Measurements from ENCODE around the gene RBFOX2. TPM values are rescaled to one million over a fixed set of nuclear protein-coding genes. Genes with fewer than 3 reads are reported as not detected.
"Not testable (repeated sequence)": the region's sequence is repeated elsewhere in the genome, so short reads cannot be mapped to it uniquely, and the experiment has no call there.

The RBFOX2 gene
- 17.8 TPM for total RNA-seq

DNA sequence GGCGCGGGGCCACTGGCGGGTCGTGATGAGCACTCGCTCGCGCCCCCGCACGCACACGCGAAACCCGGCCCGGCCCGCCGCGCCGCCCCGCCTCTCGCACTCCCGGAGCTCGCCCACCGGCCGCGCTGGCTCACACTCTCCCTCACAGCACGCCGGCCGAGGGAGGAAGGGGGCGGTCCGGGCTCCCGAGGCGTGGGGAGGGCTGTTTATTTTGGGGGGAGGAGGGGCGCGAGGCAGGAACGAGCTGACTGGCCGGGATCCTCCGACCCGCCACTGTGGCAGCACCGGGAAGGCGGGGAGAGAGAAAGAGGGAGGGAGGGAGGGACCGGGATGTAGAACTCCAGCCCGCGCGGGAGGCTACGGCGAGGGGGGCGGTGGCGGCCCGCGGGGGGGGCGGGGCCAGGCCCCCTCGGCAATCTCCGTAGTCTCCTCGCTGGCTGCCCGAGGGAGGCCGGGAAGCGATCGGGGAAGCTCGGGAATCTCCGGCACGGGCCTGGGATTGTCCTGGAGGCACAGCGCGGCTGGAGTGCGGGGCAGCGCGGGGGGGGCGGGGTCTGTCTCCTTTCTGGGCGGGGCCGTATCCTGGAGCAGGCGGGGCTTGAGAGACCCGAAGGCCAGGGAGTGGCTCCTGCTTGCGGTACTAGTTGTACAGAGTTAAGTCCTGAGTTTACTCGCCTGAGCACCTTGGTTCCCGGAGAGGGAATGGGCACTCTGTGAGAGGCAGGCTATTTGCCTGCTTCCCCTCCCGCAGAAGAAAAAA is at the start of gene RBFOX2:
TSS of gene RBFOX2 (minus strand) at position 179 of the 760 bp plus-strand sequence. CDS start 399 bp downstream, outside the sequence.
- DNase-seq (ENCODE audit: low read depth in 2 of 3, low spot score in 2 of 3): peak in 2 of 3 donors; percentile 76 to 83

DNA sequence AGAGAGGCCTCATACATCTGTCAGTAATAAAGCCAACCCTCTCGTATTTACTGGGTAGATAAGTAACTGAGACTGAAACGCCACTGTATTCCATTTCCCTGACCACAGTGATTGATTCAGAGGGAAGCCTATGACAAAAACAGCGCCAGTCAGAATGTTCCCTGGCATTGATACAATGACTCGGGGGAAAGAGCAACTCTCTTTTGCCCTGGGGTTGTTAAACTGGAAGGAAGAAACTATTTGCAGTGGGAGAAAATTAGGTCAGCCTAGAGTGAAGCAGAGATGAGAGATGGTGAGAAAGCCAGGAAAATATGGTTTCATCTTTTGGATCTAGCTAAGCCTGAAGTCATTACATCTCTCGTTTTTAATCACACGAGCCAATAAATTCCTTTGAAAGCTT is 48.6 kb upstream of the RBFOX2 start:
- DNase-seq (ENCODE audit: low read depth in 2 of 3, low spot score in 2 of 3): no peak

DNA sequence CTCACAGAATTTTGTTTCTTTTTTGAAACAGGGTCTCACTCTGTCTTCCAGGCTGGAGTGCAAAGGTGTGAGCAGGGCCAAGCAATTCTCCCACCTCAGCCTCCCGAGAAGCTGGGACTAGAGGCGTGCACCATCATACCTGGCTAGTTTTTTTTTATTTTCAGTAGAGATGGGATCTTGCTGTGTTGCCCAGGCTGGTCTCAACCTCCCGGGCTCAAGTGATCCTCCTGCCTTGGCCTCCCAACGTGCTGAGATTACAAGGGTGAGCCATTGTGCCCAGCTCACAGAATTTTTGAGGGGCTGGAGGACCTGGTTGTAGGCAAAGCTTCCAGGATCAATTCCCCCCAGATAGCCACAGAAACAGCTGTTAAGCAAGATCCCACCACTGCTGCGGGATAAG is 47.1 kb upstream of the RBFOX2 start:
- DNase-seq (ENCODE audit: low read depth in 2 of 3, low spot score in 2 of 3): no peak

DNA sequence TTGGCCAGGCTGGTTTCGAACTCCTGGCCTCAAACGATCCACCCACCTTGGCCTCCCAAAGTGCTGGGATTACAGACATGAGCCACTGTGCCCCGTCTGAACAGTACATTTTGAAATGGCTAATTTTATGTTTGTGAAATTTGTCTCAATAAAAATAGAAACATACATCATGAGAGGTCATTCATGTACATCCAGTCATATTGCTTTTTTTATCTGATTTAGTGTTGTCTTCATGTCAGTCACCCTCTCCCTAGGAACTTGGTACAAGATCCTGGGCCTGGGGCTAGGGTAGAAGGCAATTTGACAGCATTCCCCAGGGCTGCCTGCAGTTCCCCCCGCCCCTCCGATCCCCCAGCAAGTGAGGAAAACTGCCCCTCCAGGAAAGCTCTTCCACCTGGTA is 46.6 kb upstream of the RBFOX2 start:
- no peak for DNase-seq (ENCODE audit: low read depth in 2 of 3, low spot score in 2 of 3)

DNA sequence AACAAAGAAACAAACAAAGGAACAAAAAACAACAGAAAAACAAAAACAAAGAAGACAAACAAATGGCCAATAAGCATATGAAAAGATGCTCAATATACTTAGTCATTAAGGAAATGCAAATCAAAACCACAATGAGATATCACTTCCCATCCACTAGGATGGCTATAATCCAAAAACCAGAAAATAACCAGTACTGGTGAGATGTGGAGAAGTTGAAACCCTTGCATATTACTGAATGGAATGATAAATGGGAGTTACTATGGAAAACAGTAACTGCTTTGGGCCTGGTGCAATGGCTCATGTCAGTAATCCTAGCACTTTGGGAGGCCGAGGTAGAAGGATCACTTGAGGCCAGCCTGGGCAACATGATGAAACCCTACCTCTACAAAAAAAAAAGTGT is 44.9 kb upstream of the RBFOX2 start:
- DNase-seq (ENCODE audit: low read depth in 2 of 3, low spot score in 2 of 3): peak in 2 of 3 donors; percentile 14 to 19

- DNase-seq (ENCODE audit: low read depth in 2 of 3, low spot score in 2 of 3): not testable (repeated sequence)
These were observed 42.0 kb upstream of the RBFOX2 start for GRCh38 chr22:36070645-36071044.

- no peak for DNase-seq (ENCODE audit: low read depth in 2 of 3, low spot score in 2 of 3)
These were observed 40.7 kb upstream of the RBFOX2 start for GRCh38 chr22:36069368-36069767.

DNA sequence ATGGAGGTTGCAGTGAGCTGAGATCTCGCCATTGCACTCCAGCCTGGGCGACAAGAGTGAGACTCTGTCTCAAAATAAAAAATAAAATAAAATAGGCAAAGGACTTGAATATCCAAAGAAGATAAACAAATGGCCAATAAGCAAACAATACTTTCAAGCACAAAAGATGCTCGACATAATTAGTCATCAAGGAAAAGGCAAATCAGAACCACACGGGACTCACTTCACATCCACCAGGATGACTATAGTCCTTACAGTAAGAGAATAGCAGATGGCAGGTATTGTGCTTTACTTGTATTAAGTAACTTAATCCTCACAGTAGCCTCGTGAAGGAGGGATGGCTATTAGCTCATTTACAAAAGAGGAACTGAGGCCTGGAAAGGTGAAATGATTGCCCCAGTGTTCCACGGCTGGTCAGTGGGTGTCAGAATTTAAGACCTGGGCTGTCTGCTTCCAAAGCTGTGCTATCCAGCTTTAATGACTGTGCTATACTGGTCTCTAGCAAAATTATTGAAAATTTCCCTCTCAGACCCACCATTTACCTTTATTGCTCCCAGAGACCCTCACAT is 40.2 kb upstream of the RBFOX2 start:
- no peak for DNase-seq (ENCODE audit: low read depth in 2 of 3, low spot score in 2 of 3)

DNA sequence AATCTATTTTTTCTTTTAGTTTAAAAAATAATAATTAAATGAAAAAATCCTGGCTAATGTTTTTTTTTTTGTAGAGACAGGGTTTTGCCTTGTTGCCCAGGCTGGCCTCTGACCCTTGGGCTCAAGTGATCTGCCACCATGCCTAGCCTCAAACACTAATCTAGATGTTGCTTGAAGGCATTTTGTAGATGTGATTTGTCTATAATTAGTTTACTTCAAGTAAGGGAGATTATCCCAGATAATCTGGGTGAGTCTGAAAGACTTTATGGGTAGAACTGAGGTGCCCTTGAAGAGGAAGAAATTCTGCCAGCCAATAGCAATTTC is 38.6 kb upstream of the RBFOX2 start:
- DNase-seq (ENCODE audit: low read depth in 2 of 3, low spot score in 2 of 3): no peak

GRCh38 chr22:36065775-36066544 is 37.3 kb upstream of the RBFOX2 start:
- DNase-seq (ENCODE audit: low read depth in 2 of 3, low spot score in 2 of 3): peak; percentile 52 to 74 (median 64)

DNA sequence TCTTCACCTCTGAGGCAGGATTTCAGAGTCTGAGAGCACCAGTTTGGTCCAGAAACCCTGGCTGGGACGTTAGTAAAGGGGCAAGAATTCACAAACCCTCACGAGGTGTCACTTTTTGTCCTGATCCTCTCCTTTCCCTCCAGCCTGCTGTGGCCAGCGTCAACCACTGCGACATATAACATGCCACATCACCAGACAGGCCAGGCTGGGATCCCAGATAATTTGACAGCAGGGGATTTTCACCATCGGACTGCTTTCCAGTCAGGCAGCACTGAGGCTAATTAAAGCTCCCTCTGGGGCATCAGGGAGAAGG is 36.8 kb upstream of the RBFOX2 start:
- no peak for DNase-seq (ENCODE audit: low read depth in 2 of 3, low spot score in 2 of 3)

GRCh38 chr22:36064358-36064757 is 35.7 kb upstream of the RBFOX2 start:
- DNase-seq (ENCODE audit: low read depth in 2 of 3, low spot score in 2 of 3): no peak

- DNase-seq (ENCODE audit: low read depth in 2 of 3, low spot score in 2 of 3): no peak
These were observed 28.4 kb upstream of the RBFOX2 start for GRCh38 chr22:36056980-36057379.

DNA sequence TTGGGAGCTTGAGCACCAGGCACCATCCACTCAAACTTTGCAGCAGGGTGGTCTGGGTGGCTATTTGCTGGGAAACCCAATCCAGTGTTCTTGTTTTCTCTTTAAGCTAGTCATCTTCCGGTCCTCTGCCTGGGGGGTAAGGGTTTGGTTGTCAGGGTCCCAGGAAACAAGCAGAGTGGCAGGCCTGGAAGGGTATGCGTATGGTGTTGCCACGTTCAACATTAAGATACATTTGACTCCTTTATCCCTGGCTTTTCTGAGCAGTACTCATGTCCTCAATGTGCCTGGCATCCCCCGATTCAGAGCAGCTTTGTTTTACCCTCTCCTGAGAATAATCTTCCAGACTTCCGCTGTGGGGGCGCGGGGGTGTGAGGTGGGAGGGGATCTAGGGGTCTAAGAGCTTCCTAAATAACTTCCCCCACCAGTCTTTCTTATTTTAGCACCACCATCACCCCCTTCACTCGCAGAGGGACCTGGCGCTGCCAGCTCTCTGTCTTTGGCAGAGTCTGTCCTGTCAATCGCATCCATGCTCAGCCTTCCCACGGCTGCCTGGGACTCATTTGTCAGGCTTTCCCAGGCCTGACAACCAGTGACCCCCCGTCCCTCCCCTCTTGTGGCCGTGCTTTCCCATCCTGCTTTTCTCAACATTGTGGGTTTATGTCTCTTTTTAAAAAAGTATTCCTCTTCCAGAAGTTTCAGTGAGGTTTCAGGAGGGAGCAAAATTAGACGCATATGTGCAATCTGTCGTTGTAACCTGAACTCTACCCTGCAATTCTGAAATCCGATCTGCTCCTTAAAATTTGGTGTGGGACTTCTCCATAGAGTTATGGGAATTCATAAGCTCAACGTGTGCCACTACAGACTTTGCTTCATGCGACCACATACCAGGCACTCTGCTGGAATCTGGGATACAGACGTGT is 27.0 kb upstream of the RBFOX2 start:
- DNase-seq (ENCODE audit: low read depth in 2 of 3, low spot score in 2 of 3): no peak

- not testable (repeated sequence) for DNase-seq (ENCODE audit: low read depth in 2 of 3, low spot score in 2 of 3)
These were observed 25.8 kb upstream of the RBFOX2 start for GRCh38 chr22:36054446-36054845.

DNA sequence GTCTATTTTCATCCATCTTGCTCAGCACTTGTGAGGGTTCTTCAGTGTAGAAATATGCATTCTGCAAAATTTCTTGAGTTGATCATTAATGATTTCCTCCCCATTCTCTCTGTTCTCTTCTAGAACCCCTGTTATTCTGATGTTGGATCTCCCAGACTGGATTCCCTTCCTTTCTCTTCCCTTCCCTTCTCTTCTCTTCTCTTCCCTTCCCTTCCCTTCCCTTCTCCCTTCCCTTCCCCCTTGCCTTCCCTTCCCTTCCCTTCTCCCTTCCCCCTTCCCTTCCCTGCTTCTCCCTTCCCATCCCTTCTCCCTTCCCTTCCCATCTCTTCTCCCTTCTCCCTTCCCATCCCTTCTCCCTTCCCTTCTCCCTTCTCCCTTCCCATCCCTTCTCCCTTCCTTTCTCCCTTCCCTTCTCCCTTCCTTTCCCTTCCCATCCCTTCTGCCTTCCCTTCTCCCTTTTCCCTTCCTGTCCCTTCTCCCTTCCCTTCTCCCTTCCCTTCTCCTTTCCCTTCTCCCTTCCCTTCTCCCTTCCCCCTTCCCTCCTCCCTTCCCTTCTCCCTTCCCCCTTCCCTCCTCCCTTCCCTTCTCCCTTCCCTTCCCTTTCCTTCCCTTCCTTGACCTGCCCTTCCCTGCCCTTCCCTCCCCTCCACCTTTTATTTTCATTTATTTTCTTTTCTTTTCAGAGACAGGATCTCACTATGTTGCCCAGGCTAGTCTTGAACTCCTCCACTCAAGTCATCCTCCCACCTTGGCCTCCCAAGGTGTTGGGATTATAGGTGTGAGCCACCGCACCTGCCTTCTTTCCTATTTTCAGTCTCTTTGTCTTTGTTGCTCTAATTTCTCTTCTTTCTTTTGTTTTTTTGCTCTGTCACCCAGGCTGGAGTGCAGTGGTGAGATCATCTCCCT is 24.9 kb upstream of the RBFOX2 start:
- no peak for DNase-seq (ENCODE audit: low read depth in 2 of 3, low spot score in 2 of 3)

DNA sequence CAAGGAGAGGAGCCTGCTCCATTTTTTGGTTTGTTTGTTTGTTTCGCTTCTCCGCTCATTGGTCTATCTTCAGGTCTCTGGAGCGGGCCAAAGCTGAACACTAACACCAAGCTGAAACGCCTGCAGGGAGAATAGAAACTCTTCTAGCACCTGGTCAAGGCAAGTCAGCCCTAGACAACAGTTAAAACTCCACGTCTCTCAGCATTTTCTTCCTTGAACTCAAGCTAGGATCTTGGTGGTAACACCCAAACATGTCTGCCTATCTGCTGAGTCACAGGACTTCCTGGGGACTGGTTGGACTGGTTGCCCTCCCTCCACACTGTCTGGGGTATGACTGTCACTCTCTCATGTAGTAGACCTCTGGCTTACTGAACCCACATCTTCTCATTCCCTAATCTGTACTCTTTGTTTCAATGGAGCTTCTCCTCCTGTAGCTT is 23.9 kb upstream of the RBFOX2 start:
- peak in 2 of 3 donors; percentile 32 to 44 for DNase-seq (ENCODE audit: low read depth in 2 of 3, low spot score in 2 of 3)

- DNase-seq (ENCODE audit: low read depth in 2 of 3, low spot score in 2 of 3): no peak
These were observed 21.0 kb upstream of the RBFOX2 start for GRCh38 chr22:36049678-36049997.

- DNase-seq (ENCODE audit: low read depth in 2 of 3, low spot score in 2 of 3): no peak
These were observed 20.5 kb upstream of the RBFOX2 start for GRCh38 chr22:36048911-36049677.
